HL-60 (cell line): ENCODE measurements around the gene MSI2.

Experiments used
- GABPA ChIP-seq: IDR thresholded peaks from 2 replicates; pipeline ENCODE4 v1.6.1; 2012; ENCODE audit warnings: low read depth
- POLR2AphosphoS5 ChIP-seq: IDR thresholded peaks from 2 replicates; pipeline ENCODE4 v1.6.1; 2012; ENCODE audit warnings: low read depth
- REST ChIP-seq: IDR thresholded peaks from 2 replicates; pipeline ENCODE4 v1.6.1; 2012; ENCODE audit warnings: low read depth; ENCODE audit not compliant: insufficient replicate concordance
- SPI1 ChIP-seq: IDR thresholded peaks from 2 replicates; pipeline ENCODE4 v1.6.1; 2012; ENCODE audit warnings: low read depth, mild to moderate bottlenecking, borderline replicate concordance
- TF ChIP-seq, protein P1 (sequence below): IDR thresholded peaks from one replicate; pipeline ENCODE4 v1.5.1; 2011; ENCODE audit warnings: low read length, control low read depth, inconsistent platforms; ENCODE audit not compliant: insufficient read depth

- TF ChIP-seq, protein P1, sequence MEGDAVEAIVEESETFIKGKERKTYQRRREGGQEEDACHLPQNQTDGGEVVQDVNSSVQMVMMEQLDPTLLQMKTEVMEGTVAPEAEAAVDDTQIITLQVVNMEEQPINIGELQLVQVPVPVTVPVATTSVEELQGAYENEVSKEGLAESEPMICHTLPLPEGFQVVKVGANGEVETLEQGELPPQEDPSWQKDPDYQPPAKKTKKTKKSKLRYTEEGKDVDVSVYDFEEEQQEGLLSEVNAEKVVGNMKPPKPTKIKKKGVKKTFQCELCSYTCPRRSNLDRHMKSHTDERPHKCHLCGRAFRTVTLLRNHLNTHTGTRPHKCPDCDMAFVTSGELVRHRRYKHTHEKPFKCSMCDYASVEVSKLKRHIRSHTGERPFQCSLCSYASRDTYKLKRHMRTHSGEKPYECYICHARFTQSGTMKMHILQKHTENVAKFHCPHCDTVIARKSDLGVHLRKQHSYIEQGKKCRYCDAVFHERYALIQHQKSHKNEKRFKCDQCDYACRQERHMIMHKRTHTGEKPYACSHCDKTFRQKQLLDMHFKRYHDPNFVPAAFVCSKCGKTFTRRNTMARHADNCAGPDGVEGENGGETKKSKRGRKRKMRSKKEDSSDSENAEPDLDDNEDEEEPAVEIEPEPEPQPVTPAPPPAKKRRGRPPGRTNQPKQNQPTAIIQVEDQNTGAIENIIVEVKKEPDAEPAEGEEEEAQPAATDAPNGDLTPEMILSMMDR: no peak
- TF ChIP-seq POLR2AphosphoS5 (no peak), REST (no peak), GABPA (no peak), SPI1 (no peak)
Measured at GRCh38 chr17:57489321-57489720, 233.0 kb downstream of the MSI2 start.
